NCI-H748 treated with DMSO at 0.1 percent for 48 hours (cell line): ENCODE results near the gene ECPAS.
"Not testable (repeated sequence)": the region's sequence is repeated elsewhere in the genome, so short reads cannot be mapped to it uniquely, and the experiment has no call there.

Source experiments
- DNase-seq: peaks from one replicate; lab custom pipeline; 2025; lab: John Stamatoyannopoulos, UW

Gene ECPAS

GRCh38 chr9:111334318-111334863 lies 149.8 kb downstream of the ECPAS start:
- not testable (repeated sequence) for DNase-seq

GRCh38 chr9:111330124-111330523 lies 154.1 kb downstream of the ECPAS start, which contains the start of gene OR2K2:
Gene OR2K2, minus strand, starts transcription at chr9:111330224. Its CDS starts 1,791 bp downstream, at chr9:111328433.
- DNase-seq = no peak

- no peak for DNase-seq
These were observed 163.6 kb downstream of the ECPAS start for GRCh38 chr9:111320631-111321030.

GRCh38 chr9:111316796-111317195 lies 167.4 kb downstream of the ECPAS start:
- no peak for DNase-seq
